GM21619 (cell line): Measurements from ENCODE around the gene LAMTOR4.

ENCODE experiments used
- ATAC-seq: cut with Tn5 transposase; IDR thresholded peaks from one replicate; pipeline ENCODE4 v1.9.1; 2021; ENCODE audit not compliant: unreplicated experiment

Gene LAMTOR4

GRCh38 chr7:100148559-100149328, at the start of gene LAMTOR4:
Gene LAMTOR4, plus strand, starts transcription at chr7:100148918. Its CDS starts 55 bp downstream, at chr7:100148973.
- ATAC-seq: peak; percentile 98

- no peak for ATAC-seq
Observed at GRCh38 chr7:100099452-100099851, 49.3 kb upstream of the LAMTOR4 start.

- peak; percentile 49 for ATAC-seq
Observed at GRCh38 chr7:100100420-100101015, 48.2 kb upstream of the LAMTOR4 start.

DNA sequence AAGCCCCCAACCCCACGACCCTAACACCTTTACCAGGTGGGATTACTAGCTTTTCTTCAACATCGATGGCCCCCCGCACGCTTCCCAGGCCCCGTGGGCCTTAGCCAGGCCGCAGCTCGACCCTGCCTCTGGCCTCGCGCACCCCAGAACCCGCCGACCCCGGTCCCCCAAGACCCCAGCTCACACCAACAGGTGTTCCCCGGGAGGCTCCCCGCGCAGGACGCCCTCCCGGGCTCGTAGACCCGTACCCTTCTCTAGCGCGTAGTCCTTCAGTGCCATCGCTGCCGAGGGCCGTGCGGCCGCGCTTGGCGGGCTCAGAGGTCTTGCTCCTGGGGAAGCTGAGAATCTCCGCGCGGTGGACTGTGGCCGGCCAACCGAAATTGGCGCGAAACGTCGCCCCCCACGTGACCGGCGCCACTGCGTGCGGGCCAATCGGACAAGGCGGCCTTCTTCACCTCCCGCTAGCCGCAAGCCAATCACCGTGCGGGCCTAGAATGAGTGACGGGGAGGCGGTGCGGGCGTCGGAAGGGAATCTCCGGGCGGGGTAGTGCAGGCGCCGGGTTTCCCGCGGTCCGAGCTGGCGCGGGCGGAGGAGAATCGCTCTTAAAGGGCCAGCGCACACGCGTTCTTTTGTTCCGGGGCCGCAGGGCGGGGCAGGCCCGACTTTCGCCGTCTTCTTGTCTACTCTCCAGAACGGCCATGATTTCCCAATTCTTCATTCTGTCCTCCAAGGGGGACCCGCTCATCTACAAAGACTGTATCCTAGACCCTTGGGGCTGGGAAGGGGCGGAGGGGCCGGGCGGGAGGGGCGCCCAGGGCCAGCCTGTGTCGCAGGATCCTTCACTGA, 47.5 kb upstream of the LAMTOR4 start, which contains the start of the genes AP4M1 and MCM7:
Gene AP4M1, plus strand, starts transcription at position 628 of the 847 bp plus-strand sequence. Its CDS starts 72 bp downstream, at position 700.
Gene MCM7, minus strand, starts transcription at position 382 of the 847 bp plus-strand sequence. Its CDS starts 103 bp downstream, at position 279.
- peak; percentile 84 for ATAC-seq

DNA sequence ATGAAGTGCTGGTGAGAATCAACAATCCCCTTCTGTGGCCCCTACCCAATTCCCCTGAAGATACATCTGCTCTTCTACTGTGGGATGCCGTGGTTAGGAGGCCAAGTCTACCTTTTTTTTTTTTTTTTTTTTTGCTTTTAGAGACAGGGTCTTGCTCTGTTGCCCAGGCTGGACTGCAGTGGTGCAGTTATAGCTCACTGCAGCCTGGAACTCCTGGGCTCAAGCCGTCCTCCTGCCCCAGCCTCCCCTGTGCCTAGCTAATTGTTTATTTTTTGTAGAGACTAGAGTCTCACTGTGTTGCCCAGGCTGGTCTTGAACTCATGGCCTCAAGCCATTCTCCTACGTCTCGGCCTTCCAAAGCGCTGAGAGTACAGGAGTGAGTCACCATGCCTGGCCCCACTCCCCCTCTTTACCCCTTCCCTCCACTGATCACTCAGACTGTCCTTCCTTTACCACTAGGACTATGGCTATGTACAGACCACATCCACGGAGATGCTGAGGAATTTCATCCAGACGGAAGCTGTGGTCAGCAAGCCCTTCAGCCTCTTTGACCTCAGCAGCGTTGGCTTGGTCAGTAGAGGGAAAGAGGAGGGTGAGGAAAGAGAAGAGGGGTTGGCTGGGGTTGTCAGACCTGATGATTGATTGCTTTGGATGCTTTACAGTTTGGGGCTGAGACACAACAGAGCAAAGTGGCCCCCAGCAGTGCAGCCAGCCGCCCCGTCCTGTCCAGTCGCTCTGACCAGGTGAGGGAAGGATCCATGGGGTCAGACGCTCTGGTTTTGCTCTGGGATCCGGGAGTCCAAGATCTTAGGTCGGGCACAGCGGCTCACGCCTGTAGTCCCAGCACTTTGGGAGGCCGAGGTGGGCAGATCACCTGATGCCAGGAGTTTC, 45.5 kb upstream of the LAMTOR4 start:
- ATAC-seq: no peak

DNA sequence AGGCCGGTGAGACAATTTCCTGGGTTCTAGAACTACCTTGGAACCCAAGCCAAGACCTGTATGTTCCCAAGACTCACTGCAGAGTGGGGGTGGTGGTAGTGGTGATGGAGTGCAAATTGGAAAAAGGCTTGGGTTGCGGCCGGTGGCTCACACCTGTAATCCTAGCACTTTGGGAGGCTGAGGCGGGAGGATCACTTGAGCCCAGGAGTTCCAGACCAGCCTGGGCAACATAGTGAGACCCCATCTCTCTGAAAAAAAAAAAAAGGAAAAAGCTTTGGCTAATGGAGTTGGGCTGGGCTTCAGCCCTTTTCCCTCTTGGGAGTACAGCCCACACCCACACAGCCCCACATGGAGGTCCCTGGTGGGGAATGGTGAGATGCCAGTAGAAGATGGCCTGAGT, 43.2 kb upstream of the LAMTOR4 start:
- ATAC-seq: no peak

DNA sequence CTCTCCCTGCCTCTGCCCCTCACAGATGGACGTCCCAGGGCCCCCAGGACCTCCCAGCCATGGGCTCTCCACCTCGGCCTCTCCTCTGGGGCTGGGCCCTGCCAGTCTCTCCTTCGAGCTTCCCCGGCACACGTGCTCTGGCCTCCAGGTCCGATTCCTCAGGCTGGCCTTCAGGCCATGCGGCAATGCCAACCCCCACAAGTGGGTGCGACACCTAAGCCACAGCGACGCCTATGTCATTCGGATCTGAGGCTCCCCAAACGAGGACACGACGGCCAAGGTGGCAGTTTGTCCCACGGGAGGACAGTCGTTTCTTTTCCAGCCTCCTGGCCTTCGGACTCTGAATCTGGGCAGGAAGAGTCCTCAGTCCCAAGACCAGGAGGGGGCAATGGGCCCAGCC, 42.1 kb upstream of the LAMTOR4 start:
- no peak for ATAC-seq

DNA sequence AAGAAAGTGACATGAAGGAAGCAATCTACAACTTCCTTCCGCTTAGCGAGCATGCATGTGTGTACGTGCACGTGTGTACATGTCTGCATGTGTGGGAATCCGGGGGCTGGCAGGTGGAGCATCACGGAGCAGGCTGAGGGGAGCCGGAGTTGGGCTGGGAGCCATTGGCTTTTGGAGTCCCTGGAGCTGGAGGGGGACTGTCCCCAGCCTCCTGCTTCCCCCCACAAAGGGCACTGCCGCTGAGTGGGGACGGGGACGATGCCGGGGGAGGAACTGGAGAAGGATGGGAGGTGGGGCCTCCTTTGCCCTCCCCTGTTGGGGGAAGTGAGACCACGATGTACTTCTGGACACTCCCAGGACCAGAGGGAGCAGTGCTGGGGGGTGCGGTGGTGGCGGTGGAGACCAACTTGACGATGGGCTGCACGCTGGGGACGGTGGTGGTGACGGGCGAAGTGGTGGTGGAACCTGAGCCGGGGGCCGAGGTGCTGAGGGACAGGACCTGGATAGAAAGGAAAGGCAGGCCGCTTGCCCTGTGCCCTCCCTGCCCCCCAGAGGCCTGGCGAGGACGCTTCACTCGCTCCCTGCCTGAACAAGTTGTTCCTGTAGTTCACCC, 41.5 kb upstream of the LAMTOR4 start:
- ATAC-seq: no peak

DNA sequence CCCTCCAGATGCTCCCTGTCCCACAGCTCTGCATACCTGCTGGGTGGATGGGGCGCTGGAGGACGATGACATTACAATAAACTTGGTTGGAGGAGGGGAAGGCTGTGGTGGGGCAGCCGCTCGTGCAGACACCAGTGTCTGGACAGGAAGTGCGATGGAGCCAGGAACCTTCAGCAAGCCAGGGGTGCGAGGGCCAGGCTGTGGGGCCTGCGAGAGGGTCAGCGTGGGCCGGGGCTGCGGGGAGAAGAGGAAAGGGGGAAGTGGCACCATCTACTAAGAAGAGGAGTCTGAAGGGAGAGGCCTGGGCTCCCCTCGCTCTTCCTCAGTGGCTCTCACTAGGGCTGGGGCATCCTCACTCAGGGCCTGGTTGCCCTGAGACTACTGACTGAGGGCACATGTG, 40.8 kb upstream of the LAMTOR4 start:
- ATAC-seq: no peak

GRCh38 chr7:100109521-100110163, 39.1 kb upstream of the LAMTOR4 start:
- no peak for ATAC-seq

GRCh38 chr7:100111156-100111555, 37.6 kb upstream of the LAMTOR4 start:
- no peak for ATAC-seq

DNA sequence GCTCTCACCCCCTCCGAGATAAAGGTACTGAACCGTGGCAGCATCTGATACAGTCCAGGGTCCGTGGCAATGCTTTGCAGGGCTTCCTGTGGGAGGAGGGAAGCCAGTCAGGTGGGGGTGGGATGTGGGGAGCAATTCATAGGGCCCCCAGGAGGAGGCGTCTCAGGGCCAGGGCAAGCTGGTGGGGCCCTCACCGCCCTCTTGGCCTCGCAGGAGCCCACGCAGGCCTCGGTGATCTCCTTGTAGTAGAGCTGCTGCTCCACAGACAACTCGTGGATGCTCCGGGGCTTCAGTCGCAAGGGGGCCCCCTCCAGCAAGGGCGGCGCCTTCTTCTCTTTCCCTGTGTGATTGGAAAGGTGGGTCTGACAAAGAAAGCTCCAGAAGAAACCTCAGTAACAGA, 36.8 kb upstream of the LAMTOR4 start:
- ATAC-seq: no peak

GRCh38 chr7:100115026-100115425, 33.7 kb upstream of the LAMTOR4 start:
- ATAC-seq: no peak

DNA sequence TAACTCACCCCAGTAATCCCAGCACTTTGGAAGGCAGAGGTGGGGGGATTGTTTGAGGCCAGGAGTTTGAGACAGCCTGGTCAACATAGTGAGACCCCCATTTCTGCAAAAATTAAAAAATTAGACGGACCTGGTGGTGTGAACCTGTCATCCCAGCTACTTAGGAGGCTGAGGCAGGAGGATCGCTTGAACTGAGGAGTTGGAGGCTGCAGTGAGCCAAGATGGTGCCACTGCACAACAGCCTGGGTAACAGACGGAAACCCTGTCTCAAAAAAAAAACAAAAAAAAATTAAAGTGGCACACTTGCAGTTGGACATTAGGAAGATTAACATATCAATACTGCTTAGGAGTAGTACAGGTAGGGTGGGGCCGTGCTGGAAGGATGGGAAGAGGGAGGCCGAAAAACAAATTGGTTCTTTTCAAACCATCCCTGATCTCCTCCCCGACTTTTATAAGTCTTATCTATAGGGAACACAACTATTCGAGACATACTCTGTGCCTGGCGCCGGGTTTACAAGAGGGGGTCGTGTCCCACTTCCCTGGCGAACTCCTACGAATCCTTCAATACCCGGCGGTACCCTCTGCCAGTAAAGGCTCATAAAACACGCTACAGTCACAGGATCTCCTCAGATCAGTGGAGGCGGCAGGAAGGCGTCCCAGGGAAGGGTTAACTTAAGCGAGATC, 30.2 kb upstream of the LAMTOR4 start:
- no peak for ATAC-seq

DNA sequence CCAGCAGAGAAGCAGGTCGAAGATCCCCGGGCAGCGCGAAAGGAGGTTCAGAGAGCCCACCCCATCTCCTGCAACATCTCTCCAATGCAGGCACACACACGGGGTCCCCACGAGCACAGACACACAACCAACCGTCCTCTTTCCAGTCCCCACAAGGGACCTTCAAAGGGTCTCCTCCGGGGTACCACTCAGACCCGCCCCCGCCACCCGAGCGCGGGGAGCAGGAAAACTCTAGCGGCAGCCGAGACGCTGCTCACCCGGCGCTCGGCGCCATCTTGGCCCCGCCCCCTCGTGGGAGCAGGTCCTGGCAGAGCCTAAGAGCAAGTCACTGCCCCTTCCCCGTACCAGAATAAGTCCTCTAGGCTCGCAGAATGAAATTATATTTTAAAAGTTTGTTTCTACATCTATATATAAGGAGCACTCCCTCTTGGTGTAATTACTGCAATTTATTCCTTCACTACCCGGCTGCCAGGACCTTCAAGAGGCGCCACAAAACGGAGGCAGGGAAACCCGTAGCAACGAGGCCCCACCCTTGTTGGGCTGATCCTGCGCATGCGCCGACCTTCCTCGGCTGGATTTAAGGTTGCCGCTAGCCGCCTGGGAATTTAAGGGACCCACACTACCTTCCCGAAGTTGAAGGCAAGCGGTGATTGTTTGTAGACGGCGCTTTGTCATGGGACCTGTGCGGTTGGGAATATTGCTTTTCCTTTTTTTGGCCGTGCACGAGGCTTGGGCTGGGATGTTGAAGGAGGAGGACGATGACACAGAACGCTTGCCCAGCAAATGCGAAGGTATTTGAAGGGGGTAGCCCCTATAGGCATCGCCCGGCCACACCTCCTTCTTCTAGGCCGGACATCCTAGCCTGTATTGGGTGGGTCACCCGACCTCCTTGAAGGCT, 29.4 kb upstream of the LAMTOR4 start, which contains the start of the genes CNPY4 and TAF6:
Gene CNPY4, plus strand, starts transcription at position 563 of the 898 bp plus-strand sequence. Its CDS starts 111 bp downstream, at position 674.
Gene TAF6, minus strand, starts transcription at position 287 of the 898 bp plus-strand sequence. CDS start 5,149 bp downstream, outside the sequence.
- ATAC-seq: peak; percentile 71

GRCh38 chr7:100119970-100120732, 28.6 kb upstream of the LAMTOR4 start:
- ATAC-seq: peak; percentile 32

DNA sequence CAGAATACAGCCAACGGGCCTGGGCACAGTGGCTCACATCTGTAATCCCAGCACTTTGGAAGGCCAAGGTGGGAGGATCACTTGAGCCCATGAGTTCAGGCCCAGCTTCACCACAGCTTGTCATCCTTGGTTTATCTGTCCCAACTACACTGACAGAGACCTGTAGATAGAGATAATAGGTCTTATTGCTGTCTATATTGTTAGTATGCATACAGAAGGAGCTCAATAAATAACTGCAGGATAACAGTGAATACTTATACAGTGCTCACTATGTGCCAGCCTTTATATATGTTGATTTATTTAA, 28.0 kb upstream of the LAMTOR4 start:
- no peak for ATAC-seq
